GM23338 (cell line): ENCODE results near the gene PTPRN2. TPM values are rescaled to one million over a fixed set of nuclear protein-coding genes. Genes with fewer than 3 reads are reported as not detected.

Experiments used
- ATAC-seq: fragments of 200-7000 bp; cut with Tn5 transposase; 3 replicates; pipeline ENCODE4 v1.9.1; 2020
- DNase-seq: peaks from one replicate; pipeline ENCODE4 v3.0.0-alpha.2; 2015; ENCODE audit warnings: low spot score
- H2AFZ ChIP-seq: fragments of 200-600 bp; sonication (generic); 2 replicates; pipeline ENCODE4 v1.8.0; 2016; ENCODE audit warnings: antibody characterized with exemption, mild to moderate bottlenecking, moderate library complexity
- H3F3A ChIP-seq: fragments of 200-600 bp; sonication (generic); replicated peaks from 2 replicates; pipeline ENCODE4 v1.8.0; 2017; ENCODE audit warnings: antibody characterized with exemption, mixed run types, low read depth
- H3K27ac ChIP-seq: fragments of 200-600 bp; sonication (generic); 2 replicates; pipeline ENCODE4 v1.6.1; 2016; ENCODE audit warnings: low read depth
- H3K27me3 ChIP-seq: fragments of 200-600 bp; sonication (generic); 2 replicates; pipeline ENCODE4 v1.8.0; 2016; ENCODE audit warnings: mild to moderate bottlenecking, mixed run types, moderate library complexity; ENCODE audit not compliant: insufficient read depth
- H3K36me3 ChIP-seq: fragments of 200-600 bp; sonication (generic); 2 replicates; pipeline ENCODE4 v1.8.0; 2016; ENCODE audit warnings: mild to moderate bottlenecking; ENCODE audit not compliant: insufficient read depth
- H3K4me1 ChIP-seq: fragments of 200-600 bp; sonication (generic); 2 replicates; pipeline ENCODE4 v1.8.0; 2016; ENCODE audit warnings: mild to moderate bottlenecking, moderate library complexity; ENCODE audit not compliant: insufficient read depth
- H3K4me2 ChIP-seq: fragments of 200-600 bp; sonication (generic); 2 replicates; pipeline ENCODE4 v1.7.1; 2017; ENCODE audit warnings: mixed run types
- H3K4me3 ChIP-seq: fragments of 200-600 bp; sonication (generic); 2 replicates; pipeline ENCODE4 v1.6.1; 2016; ENCODE audit warnings: mixed run types
- H3K79me2 ChIP-seq: fragments of 200-600 bp; sonication (generic); replicated peaks from 2 replicates; pipeline ENCODE4 v1.8.0; 2017; ENCODE audit warnings: mild to moderate bottlenecking; ENCODE audit not compliant: insufficient read depth
- H3K9me2 ChIP-seq: fragments of 200-600 bp; sonication (generic); 2 replicates; pipeline ENCODE4 v1.8.0; 2017; ENCODE audit not compliant: insufficient read depth
- H4K20me1 ChIP-seq: fragments of 200-600 bp; sonication (generic); replicated peaks from 2 replicates; pipeline ENCODE4 v1.8.0; 2017; ENCODE audit warnings: mild to moderate bottlenecking; ENCODE audit not compliant: insufficient read depth
- H3K27ac Mint-ChIP-seq: 2 replicates; pipeline ENCODE4 v1.8.0; 2020; ENCODE audit warnings: inconsistent platforms, mild to moderate bottlenecking, moderate library complexity, mixed read lengths
- H3K27me3 Mint-ChIP-seq: 3 replicates; pipeline ENCODE4 v1.8.0; 2022; ENCODE audit warnings: low read depth, mild to moderate bottlenecking, moderate library complexity, mixed read lengths, inconsistent platforms; ENCODE audit not compliant: insufficient read depth, poor library complexity
- H3K36me3 Mint-ChIP-seq: 3 replicates; pipeline ENCODE4 v1.8.0; 2021; ENCODE audit warnings: low read depth, mild to moderate bottlenecking, inconsistent platforms, moderate library complexity, mixed read lengths
- H3K4me1 Mint-ChIP-seq: 3 replicates; pipeline ENCODE4 v1.8.0; 2020; ENCODE audit warnings: mild to moderate bottlenecking, inconsistent platforms, mixed read lengths
- H3K4me3 Mint-ChIP-seq: 3 replicates; pipeline ENCODE4 v1.8.0; 2021; ENCODE audit warnings: moderate library complexity, mild to moderate bottlenecking, inconsistent platforms, mixed read lengths
- H3K9me3 Mint-ChIP-seq: 3 replicates; pipeline ENCODE4 v1.8.0; 2020; ENCODE audit warnings: moderate library complexity, mild to moderate bottlenecking, inconsistent platforms, mixed read lengths
- CTCF ChIP-seq, 2 experiments: fragments of 200-600 bp in 1 of 2; sonication (generic) in 1 of 2; conservative IDR thresholded peaks; 2 replicates each; pipeline versions ENCODE4 v1.5.1 to v1.6.1; 2016 to 2017; ENCODE audit warnings: antibody characterized with exemption in 2 of 2, low read depth in 2 of 2, mild to moderate bottlenecking in 2 of 2, moderate library complexity in 1 of 2
- ETS1 ChIP-seq: IDR thresholded peaks from 2 replicates; pipeline ENCODE4 v1.6.1; 2016; ENCODE audit warnings: antibody characterized with exemption
- EZH2 ChIP-seq: fragments of 200-600 bp; sonication (generic); IDR thresholded peaks from one replicate; pipeline ENCODE4 v1.8.0; 2017; ENCODE audit warnings: antibody characterized with exemption, mild to moderate bottlenecking, low read depth; ENCODE audit not compliant: unreplicated experiment
- EZH2phosphoT487 ChIP-seq: fragments of 200-600 bp; sonication (generic); IDR thresholded peaks from one replicate; pipeline ENCODE4 v1.8.1; 2018; ENCODE audit warnings: antibody characterized with exemption; ENCODE audit not compliant: unreplicated experiment
- JUNB ChIP-seq: IDR thresholded peaks from one replicate; pipeline ENCODE4 v1.6.1; 2016; ENCODE audit warnings: antibody characterized with exemption; ENCODE audit not compliant: unreplicated experiment
- REST ChIP-seq: IDR thresholded peaks from one replicate; pipeline ENCODE4 v1.6.1; 2018; ENCODE audit warnings: antibody characterized with exemption; ENCODE audit not compliant: unreplicated experiment
- STAT1 ChIP-seq: IDR thresholded peaks from one replicate; pipeline ENCODE4 v1.6.1; 2016; ENCODE audit warnings: antibody characterized with exemption; ENCODE audit not compliant: unreplicated experiment
- ZNF114 ChIP-seq: fragments of 250-450 bp; sonication (Bioruptor Pico); IDR thresholded peaks from 2 replicates; pipeline ENCODE4 v1.5.0; 2020; ENCODE audit warnings: mild to moderate bottlenecking, moderate library complexity
- ZNF462 ChIP-seq: fragments of 250-450 bp; sonication (Bioruptor Pico); IDR thresholded peaks from 2 replicates; pipeline ENCODE4 v1.5.0; 2020; ENCODE audit warnings: mild to moderate bottlenecking, moderate library complexity
- polyA plus RNA-seq: library from polyadenylated mRNA; unstranded; fragments of >200 nt; fragmentation: Nextera tagmentation; extraction: Ambion mirVana; gene quantifications from 2 replicates; pipeline ENCODE4 v1.2.1, GENCODE V29; 2016
- total RNA-seq: library from RNA; depleted of rRNA; stranded (reverse); fragments of >200 nt; shearing (Covaris generic); gene quantifications from 2 replicates; pipeline ENCODE4 v1.2.3, GENCODE V29; 2014

The PTPRN2 gene
- total and polyA plus RNA-seq, 2 experiments from 2014 or later = 0.87 to 4.0 TPM

- TF ChIP-seq ZNF462 (no peak), CTCF (conservative IDR thresholded peaks at IDR 0.05; ENCODE audit: low read depth in 2 of 2) (no peak), EZH2phosphoT487 (no peak), ETS1 (no peak)
Observed at GRCh38 chr7:157751406-157751805, 836.2 kb downstream of the PTPRN2 start (continued).

GRCh38 chr7:157750291-157750690 lies 837.3 kb downstream of the PTPRN2 start:
- H3K4me3 ChIP-seq = no peak overlapping the region
- no peaks in the 10 kb centered on the region for H3K4me1 ChIP-seq
- H4K20me1 ChIP-seq = no peaks in the 10 kb centered on the region
- no peaks in the 10 kb centered on the region for H3F3A ChIP-seq
- DNase-seq (no peak), ATAC-seq (no peak)
- Mint-ChIP-seq H3K27me3 (peaks cover 5% of the 10 kb centered on the region), H3K36me3 (peaks cover 40% of the 10 kb centered on the region), H3K9me3 (peaks cover 90% of the 10 kb centered on the region), H3K4me1 (no peaks in the 10 kb centered on the region), H3K4me3 (no peak overlapping the region), H3K27ac (no peak overlapping the region)
- H3K27ac ChIP-seq = no peak overlapping the region
- H3K27me3 ChIP-seq = no peaks in the 10 kb centered on the region
- no peak overlapping the region for H2AFZ ChIP-seq
- no peak overlapping the region for H3K4me2 ChIP-seq
- H3K36me3 ChIP-seq = no peaks in the 10 kb centered on the region
- no peaks in the 10 kb centered on the region for H3K9me2 ChIP-seq
- H3K79me2 ChIP-seq = no peaks in the 10 kb centered on the region
- no peak for TF ChIP-seq EZH2
- TF ChIP-seq STAT1 = no peak
- no peak for TF ChIP-seq ZNF114
- TF ChIP-seq EZH2phosphoT487 = no peak
- TF ChIP-seq REST = no peak
- TF ChIP-seq JUNB = no peak
- TF ChIP-seq CTCF (conservative IDR thresholded peaks at IDR 0.05; ENCODE audit: low read depth in 2 of 2) = no peak
